ENCODE measurements around the gene PICALM.
"Not testable (repeated sequence)": the region's sequence is repeated elsewhere in the genome, so short reads cannot be mapped to it uniquely, and the experiment has no call there.

PICALM gene

GRCh38 chr11:85937835-85938234, 131.0 kb downstream of the PICALM start:
- no peak for DNase-seq (ENCODE audit: low read depth)

DNA sequence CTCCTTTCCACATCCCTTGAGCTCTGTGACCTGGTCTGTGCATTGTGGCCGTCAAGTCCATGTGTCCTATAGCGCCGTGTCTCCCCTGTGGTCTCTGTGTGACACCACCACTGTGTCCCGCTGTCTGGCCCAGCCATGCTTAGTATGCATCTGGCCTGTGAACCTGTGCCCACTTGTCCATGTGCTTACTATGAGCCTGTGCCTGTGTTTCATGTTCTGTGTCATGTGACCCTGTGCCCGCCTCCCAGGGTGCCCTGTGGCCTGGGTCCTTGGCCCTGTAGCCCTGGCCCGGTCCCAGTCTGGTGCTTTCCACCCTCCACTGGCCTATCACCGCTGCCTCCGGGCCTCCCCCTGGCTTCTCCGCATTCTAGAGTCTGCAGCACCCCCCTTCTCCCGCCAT, 133.1 kb downstream of the PICALM start:
- DNase-seq (ENCODE audit: low read depth), result no peak

DNA sequence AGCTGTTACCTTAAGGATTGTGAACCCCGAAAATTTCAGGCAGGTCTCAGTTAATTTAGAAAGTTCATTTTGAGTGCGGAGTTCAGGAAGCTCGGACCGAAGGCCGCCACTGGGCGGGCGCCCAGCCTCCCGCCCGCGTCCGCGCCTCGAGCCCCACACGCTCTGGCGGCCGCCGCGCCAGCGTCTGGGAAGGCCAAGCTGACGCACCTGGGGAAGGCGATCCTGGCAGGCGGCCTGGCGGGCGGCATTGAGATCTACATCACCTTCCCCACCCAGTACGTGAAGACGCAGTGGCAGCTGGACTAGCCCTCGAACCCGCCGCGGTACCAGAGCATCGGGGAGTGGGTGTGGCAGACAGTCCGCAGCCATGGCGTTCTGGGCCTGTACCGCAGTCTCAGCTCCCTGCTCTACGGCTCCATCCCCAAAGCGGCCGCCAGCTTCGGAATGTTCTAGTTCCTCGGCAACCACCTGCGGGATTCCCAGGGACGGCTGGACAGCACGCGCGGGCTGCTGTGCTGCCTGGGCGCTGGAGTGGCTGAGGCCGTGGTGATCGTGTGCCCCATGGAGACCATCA, 134.2 kb downstream of the PICALM start:
- DNase-seq (ENCODE audit: low read depth), result no peak

- DNase-seq (ENCODE audit: low read depth), result no peak
Measured at GRCh38 chr11:85930879-85931366, 138.0 kb downstream of the PICALM start.

- not testable (repeated sequence) for DNase-seq (ENCODE audit: low read depth)
Measured at GRCh38 chr11:85926653-85927214, 142.2 kb downstream of the PICALM start.

DNA sequence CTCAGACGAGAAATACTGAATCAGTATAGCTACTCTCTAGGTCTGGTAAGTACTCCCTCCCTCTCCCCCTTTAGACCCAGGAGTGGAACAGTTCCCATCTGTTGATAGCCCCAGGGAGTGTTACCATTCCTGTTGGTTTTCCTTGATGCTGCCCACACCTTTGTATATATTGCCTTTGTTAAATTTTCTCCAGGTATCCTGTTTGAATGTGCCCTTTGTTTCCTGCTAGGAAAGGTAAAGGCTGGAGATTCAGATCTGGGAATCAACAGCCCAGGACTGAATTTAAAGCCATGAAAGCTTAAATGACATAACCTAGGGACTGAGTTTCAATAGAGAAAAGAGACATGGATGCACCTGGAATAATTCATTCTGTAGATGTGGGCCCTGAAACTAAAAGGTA, 145.4 kb downstream of the PICALM start:
- DNase-seq (ENCODE audit: low read depth), result no peak

DNA sequence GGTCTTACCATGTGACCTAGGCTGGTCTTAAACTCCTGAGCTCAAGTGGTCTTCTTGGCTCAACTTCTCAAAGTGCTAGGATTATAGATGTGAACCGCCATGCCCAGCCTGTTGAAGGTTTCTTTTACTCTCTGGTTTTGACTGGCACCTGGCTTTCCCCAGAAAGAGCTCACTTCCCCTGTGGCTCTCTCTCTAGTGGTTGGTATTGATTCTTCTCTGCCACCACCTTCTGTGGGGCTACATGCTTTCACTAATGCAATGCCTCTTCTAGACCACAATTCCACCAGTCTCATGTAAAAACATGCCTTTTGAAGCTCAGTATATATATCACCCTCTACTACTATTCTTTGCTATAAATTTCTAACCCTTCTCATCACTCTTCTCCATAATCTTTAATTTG, 146.5 kb downstream of the PICALM start:
- DNase-seq (ENCODE audit: low read depth), result no peak

DNA sequence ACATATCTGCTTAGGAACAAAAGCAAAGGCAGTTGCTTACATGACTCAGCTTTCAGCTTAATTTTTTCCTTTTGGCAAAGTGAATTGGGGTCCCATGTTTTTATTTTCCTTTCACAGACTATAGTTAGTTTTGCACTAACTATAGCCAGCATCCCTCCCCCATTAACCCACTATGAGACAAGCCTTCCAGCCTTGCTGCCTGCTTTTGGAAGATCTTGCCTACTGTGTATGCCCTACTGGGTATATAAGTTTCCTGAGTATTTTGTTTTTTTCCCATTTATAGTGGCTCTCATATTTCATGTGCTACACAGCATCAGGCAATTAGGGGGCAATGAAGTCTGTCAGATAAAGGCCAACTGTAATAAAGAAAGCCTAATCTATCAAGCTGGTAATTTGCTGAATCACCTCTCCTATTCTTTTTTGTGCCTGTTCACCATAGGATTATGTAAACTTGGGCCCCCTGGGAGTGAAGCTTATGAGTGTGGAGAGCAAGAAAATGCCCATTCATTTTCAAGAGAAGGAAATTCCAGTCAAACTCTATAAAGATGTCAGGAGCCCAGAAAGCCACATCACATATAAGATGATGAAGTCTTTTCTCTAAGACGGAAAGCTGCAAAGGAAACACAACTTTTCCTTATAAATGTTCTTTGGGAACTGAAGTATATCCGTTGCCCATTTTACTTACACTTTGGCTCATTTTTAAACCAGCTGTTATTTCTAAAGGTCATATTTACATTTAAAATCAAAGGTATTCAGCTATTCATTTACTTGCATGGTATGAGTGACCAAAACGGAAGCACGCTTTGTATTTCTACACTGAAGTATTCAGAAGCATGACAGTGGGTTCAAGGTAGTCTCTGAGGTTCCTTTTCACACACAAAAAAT, 149.7 kb downstream of the PICALM start:
- DNase-seq (ENCODE audit: low read depth), result no peak

- DNase-seq (ENCODE audit: low read depth), result no peak
Measured at GRCh38 chr11:85914425-85914824, 154.5 kb downstream of the PICALM start.

GRCh38 chr11:85913513-85913912, 155.4 kb downstream of the PICALM start:
- no peak for DNase-seq (ENCODE audit: low read depth)

GRCh38 chr11:85912414-85912813, 156.5 kb downstream of the PICALM start:
- no peak for DNase-seq (ENCODE audit: low read depth)
